Fibroblast of lung (primary cell): Measurements from ENCODE around the gene ANKRD61.

Source experiments
- CTCF ChIP-seq, 2 donors: IDR thresholded peaks in 1 of 2; conservative IDR thresholded peaks in 1 of 2; 1 replicate in 1 of 2; 2 replicates in 1 of 2; pipeline ENCODE4 v1.5.1; 2011 to 2012; ENCODE audit warnings: low read length in 2 of 2, control low read depth in 1 of 2, inconsistent platforms in 1 of 2, low read depth in 1 of 2, mild to moderate bottlenecking in 1 of 2
- EZH2 ChIP-seq: IDR thresholded peaks from 2 replicates; pipeline ENCODE4 v1.5.1; 2012; ENCODE audit warnings: low read length, control low read depth, mild to moderate bottlenecking; ENCODE audit errors: missing control alignments

GRCh38 chr7:6057316-6058129 lies 26.3 kb downstream of the ANKRD61 start:
- TF ChIP-seq CTCF (conservative IDR thresholded peaks at IDR 0.05 in 1 of 2, IDR thresholded peaks at IDR 0.05 in 1 of 2; ENCODE audit: low read depth in 1 of 2, low read length in 2 of 2) (no peak), EZH2 (no peak)
